Activated CD4-positive, alpha-beta T cell treated with anti-CD3 and anti-CD28 coated beads for 1 hour (primary cell): Measurements from ENCODE around the gene ZNF358.

Experiments used
- DNase-seq: peaks from one replicate; pipeline ENCODE4 v3.0.0-alpha.2; 2020

ZNF358 gene

DNA sequence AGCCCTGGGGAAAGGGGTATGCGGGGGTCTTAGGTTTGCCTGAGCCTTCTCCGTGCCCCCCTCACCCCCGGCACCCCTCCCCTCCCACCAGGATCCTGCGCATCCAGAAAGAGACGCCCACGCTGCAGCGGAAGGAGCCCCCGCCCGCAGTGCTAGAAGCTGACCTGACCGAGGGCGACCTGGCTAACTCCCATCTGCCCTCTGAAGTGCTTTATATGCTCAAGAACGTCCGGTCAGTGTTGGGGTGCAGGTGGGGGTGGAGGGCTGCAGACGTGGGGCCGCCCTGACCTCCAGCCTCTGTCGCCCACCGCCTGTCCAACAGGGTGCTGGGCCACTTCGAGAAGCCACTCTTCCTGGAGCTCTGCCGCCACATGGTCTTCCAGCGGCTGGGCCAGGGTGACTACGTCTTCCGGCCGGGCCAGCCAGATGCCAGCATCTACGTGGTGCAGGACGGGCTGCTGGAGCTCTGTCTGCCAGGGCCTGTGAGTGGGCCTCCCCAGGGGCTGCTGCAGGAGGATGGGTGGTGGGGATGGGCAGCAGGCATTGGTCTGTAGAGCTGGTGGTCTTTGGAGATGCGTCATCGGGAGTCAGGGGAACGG, 24.0 kb downstream of the ZNF358 start:
- DNase-seq: no peak

DNA sequence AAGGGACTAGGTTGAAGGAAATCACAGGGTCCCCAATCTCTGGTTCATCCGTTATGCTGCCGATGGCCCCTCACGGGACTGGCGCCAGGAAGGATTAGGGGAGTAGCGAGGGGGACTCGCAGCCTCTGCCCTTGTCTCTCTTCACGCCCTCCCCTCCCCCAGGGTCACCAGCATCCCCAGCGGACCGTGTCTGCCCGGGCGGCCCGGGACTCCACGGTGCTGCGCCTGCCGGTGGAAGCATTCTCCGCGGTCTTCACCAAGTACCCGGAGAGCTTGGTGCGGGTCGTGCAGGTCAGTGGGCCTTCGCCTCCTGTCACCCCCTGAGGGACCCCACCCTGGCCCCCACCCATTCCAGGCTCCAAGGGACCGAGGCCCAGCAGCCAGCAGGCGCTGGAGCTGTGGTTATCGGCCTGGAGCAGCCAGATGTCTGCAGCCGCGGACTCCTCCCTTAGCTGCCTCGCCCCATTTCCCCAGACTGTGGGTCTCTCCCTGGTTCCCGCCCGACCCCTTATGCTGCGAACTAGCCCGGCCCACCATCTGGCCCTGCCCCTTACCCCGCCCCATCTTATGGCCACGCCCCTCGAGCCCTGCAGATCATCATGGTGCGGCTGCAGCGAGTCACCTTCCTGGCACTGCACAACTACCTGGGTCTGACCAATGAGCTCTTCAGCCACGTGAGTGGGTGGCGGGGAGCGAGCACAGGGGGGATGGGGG, 25.0 kb downstream of the ZNF358 start:
- no peak for DNase-seq

DNA sequence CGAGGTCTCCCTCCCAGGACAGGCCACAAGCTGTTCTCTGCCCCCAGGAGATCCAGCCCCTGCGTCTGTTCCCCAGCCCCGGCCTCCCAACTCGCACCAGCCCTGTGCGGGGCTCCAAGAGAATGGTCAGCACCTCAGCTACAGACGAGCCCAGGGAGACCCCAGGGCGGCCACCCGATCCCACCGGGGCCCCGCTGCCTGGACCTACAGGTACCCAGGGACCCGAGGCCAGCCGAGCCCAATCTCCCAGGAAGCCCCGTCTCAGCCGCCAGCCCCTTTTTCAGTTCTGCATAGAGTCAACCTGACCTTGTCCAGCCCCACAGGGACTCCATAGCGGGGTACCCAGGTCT, 25.5 kb downstream of the ZNF358 start:
- no peak for DNase-seq

DNA sequence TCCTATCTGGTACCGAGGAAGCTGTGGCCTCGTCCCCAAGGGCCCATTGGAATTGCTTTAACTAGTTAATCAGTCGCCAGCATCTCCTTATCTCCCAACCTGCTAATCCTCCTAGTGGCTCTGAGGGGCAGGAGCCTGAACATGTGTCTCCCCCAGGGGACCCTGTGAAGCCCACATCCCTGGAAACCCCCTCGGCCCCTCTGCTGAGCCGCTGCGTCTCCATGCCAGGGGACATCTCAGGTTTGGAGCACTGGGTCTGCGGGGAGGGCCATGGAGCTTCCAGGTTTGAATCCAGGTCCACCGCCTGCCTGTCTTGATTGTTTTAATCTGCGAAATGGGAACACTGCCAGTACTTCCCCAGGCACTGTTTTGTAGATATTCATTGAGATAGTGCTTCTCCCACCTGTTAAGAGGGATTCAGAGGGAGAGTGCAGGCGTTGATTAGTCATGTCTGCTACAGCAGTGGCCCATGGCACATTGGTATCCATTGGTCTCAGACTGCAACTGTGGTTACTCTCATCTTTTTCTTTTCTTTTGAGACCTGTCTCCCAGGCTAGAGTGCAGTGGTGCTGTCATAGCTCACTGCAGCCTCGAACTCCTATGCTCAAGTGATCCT, 26.0 kb downstream of the ZNF358 start:
- no peak for DNase-seq

DNA sequence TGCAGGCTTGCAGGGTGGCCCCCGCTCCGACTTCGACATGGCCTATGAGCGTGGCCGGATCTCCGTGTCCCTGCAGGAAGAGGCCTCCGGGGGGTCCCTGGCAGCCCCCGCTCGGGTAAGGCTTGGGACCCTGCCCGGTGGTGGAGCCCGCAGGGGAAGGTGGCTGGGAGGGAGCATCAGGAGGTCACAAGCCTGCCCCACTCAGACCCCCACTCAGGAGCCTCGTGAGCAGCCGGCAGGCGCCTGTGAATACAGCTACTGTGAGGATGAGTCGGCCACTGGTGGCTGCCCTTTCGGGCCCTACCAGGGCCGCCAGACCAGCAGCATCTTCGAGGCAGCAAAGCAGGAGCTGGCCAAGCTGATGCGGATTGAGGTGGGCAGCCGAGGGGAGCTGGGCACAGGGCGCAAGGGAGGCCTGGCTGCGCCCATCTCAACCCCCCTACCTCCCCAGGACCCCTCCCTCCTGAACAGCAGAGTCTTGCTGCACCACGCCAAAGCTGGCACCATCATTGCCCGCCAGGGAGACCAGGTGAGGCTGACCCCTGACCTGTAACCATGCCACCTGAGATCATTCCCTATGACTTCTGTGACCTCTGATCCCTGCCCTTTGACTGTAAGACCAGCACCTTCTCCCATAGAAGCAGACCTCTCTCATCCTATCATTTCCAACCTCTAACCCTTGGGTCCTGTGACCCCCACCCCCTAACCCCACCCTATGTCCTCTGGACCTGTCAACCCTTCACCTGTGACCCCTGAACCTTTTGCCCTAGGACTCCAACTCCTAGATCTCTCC, 26.8 kb downstream of the ZNF358 start:
- no peak for DNase-seq

DNA sequence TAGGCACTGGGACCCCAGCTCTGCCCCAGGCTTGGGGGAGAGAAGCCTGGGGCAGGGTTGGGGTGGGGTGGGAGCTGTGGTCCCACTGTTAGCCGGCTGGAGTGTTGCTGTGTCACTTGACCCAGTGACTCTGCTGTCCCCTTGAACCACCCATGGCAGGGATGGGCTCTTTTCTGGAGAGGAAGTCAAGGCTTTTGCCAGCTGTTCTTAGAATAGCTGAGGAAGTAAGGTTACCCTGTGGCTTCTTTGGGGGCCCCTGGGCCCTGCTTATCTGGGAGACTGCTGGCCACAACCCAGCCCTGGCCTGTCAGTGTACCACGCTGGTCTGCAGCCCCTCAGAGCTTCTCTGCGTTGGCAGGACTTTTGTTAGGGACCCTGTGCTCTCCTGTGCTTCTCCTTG, 28.7 kb downstream of the ZNF358 start:
- no peak for DNase-seq

DNA sequence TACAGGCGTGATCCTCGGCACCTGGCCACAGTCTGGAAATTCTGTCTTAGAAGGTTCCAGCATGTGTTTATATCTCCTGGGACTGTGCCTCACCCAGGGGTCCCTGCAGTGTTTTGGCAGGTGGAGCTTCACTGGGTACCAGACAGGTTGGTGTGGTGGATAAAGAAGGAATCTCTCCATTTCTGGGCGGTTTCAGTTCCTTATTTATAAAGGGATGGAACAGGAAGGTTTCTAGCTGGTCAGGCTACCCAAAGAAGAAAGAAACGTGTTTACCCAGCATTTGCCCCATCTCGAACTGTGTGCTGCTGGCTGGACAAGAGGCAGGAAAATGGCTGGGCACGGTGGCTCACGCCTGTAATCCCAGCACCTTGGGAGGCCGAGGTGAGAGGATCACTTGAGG, 29.4 kb downstream of the ZNF358 start:
- no peak for DNase-seq

DNA sequence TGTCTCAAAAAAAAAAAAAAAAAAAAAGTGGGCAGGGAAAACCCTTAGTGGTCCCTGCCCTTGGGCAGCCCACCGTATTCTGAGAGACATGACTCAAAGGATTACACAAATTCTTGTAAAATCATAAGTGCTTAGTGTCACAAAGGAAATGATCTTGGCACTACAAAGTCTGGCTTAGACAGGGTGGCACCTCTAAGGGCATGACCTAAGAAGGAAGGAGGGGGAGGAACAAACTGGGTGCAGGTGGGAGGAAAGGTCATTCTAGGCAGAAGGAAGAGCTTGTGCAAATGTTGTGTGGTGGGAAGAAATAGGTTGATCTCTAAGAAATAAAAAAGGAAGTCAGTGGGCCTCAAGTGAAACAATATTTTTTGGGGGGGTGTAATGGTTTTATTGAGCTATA, 30.0 kb downstream of the ZNF358 start:
- no peak for DNase-seq

DNA sequence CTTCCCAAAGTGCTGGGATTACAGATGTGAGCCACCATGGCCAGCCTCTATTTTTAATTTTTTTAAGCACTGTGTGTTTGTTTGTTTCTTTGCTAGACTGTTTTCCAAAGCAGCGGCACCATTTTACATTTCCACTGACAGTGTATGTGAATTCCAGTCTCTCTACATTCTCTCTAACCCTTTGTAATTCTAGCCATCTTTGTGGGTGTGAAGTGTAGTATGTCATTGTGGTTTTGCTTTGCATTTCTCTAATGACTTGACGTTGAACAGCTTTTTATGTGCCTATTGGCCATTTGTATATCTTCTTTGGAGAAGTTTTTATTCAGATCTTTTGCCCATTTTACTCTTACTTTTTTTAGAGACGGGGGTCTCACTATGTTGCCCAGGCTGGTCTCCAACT, 31.3 kb downstream of the ZNF358 start:
- no peak for DNase-seq

DNA sequence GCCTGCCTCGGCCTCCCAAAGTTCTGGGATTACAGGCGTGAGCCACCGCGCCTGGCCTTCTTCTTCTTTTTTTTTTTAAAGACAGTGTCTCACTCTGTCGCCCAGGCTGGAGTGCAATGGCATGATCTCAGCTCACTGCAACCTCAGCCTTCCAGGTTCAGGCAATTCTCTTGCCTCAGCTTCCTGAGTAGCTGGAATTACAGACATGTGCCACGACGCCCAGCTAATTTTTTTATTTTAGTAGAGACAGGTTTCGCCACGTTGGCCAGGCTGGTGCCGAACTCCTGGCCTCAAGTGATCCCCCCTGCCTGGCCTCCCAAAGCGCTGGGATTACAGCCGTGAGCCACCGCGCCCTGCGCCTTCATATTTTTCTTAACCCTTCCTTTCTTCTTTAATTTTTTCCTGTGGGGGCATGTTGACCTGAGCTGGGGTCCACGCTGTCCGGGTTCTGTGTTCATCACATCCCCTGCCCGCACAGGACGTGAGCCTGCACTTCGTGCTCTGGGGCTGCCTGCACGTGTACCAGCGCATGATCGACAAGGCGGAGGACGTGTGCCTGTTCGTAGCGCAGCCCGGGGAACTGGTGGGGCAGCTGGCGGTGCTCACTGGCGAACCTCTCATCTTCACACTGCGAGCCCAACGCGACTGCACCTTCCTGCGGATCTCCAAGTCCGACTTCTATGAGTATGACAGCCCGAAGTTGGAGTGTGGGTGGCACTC, 33.7 kb downstream of the ZNF358 start:
- no peak for DNase-seq

DNA sequence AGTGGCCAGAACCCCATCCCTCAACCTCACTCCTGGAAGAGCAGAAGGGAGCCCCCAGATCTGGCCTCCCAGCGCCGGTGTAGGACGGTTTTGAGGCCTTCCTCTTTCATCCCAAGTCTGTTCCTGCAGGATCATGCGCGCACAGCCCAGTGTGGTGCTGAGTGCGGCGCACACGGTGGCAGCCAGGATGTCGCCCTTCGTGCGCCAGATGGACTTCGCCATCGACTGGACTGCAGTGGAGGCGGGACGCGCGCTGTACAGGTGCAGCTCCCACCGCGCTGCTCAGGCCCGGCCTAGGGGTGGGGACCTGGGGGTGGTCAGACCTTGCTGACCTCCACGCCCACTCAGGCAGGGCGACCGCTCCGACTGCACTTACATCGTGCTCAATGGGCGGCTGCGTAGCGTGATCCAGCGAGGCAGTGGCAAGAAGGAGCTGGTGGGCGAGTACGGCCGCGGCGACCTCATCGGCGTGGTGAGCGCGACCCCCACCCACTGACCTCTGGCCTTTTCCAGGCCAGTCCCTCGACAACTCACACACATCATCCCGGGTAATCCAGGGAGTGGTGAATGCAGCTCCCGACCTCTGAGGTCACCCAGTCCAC, 34.4 kb downstream of the ZNF358 start:
- DNase-seq: no peak

DNA sequence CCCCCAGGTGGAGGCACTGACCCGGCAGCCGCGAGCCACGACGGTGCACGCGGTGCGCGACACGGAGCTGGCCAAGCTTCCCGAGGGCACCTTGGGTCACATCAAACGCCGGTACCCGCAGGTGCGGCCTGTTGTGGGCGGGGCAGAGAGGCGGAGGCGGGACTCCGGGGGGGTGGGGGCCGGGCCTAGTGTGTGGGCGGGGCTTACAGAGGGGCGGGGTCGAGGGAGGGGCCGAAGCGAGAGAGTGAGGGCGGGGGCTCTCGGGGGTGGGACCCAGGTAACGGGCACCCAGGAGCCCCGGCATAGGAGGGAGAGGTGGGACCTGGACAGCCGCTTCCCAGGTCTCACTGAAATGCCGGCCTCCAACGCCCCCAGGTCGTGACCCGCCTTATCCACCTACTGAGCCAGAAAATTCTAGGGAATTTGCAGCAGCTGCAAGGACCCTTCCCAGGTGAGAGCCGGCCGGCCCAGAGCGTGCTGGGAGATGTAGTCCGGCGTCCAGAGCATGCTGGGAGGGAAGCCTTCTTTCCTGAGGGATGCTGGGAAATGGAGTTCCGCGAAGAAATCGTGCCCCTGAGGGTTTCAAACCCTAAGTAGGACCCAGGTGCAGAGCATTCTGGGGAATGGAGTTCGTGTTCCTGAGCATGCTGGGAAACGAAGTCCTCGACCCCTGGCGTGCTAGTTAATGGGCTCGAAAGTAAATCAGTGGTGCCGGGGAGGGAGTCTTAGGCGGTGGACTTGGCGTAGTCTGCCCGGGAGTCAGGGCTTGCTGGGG, 35.3 kb downstream of the ZNF358 start:
- DNase-seq: no peak

DNA sequence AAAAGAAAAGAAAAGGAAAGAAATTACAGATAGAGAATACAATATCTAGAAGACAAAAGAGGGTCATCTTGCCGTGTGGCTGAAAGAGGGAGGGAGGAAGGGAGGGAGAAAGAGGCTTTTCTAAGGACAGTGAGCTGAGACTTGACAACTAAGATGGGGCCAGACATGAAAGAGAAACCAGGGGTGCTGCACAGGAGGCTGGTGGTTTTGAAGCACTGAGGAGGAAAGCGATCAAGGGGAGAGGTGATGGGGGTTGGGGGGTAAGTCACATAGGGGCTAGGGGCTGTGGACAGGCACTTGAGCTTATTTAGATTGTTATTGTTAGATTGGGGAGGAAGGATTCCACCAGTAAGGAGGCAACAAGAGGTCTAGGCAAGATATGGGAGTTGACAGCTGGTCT, 36.9 kb downstream of the ZNF358 start:
- DNase-seq: no peak

DNA sequence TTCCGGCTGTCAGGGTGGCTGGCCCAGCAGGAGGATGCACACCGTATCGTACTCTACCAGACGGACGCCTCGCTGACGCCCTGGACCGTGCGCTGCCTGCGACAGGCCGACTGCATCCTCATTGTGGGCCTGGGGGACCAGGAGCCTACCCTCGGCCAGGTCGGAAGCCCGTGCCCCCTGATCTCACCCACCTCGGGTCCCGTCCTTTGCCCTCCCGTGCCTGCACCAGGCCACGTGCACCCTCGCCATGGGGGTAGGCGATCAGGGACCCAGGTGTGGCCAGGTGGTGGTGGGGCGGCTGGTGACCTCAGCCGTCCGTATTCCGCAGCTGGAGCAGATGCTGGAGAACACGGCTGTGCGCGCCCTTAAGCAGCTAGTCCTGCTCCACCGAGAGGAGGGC, 38.7 kb downstream of the ZNF358 start:
- no peak for DNase-seq

DNA sequence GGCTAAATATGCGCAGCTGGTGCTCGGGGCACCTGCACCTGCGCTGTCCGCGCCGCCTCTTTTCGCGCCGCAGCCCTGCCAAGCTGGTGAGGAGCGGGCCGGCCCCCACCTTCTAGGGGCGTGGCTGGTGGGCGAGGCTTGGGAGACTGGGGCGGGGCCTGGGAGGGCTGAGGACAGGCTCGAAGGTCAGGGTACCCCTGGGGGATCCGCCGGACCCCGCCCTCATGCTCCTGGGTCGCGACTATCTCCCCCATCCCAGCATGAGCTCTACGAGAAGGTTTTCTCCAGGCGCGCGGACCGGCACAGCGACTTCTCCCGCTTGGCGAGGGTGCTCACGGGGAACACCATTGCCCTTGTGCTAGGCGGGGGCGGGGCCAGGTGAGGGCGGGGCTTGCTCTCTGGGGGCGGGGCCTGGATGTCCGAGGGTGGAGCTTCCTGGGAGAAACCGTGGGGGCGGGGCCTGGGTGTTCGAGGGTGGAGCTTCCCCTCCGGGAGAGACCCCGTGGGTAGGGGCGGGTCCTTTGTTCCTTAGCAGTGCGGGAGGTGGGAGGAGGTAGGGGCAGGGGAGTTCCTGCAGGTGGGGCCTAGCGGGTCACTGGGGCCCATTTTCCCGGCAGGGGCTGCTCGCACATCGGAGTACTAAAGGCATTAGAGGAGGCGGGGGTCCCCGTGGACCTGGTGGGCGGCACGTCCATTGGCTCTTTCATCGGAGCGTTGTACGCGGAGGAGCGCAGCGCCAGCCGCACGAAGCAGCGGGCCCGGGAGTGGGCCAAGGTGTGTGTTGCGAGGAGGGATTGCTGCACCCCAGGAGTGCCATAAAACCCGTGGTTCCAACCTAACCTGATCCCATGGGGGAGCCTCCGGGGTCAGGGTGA, 39.3 kb downstream of the ZNF358 start:
- DNase-seq: no peak

DNA sequence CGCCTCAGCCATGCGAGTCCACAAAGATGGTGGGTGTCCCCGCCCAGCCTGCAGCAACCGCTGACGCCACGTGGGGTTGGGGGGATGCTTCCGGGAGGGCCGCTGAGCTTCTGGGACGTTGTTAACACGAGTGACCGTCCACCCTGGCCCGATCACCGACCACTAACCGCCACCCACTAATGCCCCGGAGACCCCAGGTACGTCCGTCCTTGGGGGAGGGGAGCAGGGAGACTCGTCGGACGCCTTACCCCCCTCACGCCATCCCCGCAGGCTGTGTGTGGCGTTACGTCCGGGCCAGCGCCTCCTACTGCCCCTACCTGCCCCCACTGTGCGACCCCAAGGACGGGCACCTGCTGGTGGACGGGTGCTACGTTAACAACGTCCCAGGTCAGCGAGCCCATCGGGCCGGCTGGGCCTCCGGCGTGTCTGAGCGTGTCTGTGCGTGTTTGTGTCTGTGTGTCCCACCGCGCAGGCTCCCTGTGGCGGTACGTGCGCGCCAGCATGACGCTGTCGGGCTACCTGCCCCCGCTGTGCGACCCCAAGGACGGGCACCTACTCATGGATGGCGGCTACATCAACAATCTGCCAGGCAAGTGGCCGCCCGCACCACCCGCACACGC, 40.9 kb downstream of the ZNF358 start:
- no peak for DNase-seq

DNA sequence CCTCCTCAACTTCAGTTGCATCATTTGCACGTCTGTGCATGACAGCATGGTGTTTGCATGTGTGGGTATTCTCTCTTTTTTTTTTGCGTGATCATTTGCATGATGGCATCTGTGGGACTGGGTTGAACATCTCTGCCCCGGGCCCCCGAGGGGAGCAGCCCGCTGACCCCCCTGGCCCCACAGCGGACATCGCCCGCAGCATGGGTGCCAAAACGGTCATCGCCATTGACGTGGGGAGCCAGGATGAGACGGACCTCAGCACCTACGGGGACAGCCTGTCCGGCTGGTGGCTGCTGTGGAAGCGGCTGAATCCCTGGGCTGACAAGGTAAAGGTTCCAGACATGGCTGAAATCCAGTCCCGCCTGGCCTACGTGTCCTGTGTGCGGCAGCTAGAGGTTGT, 42.8 kb downstream of the ZNF358 start:
- no peak for DNase-seq

DNA sequence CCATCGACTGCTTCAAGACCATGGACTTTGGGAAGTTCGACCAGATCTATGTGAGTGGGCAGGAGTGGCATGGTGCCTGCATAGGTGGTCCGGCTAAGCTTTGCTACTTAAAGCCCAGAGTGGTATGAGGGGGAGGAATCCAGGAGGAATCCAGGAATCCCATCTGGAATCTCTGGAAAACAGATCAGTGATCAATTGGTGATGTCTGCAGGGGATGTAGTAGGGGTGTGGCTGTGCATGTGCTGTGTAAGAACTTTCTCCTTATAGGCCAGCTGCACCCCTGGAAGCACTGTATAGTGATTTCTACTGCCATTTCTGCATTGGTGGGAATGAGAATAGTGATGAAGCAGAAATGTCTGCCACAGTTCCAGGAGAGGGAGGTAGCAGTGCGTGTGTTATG, 43.2 kb downstream of the ZNF358 start:
- no peak for DNase-seq

DNA sequence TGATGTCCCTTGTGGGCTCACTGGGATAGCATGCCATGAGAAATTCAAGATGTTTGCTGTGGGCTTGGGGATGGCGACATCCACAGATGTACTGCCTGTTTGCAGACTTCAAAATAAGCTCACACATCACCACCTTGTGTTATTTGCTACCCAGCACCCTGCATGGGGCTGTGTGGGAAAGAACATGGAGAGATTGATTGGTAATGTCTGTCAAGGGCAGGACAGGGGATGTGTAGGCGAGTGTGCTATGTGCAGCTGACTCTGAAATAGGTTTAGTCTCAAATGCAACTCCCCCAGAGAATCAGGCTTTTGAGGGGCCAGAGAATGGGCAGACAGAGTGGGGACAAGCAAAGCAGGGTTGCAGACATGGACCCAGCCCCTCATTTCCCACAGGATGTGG, 44.4 kb downstream of the ZNF358 start:
- DNase-seq: no peak

DNA sequence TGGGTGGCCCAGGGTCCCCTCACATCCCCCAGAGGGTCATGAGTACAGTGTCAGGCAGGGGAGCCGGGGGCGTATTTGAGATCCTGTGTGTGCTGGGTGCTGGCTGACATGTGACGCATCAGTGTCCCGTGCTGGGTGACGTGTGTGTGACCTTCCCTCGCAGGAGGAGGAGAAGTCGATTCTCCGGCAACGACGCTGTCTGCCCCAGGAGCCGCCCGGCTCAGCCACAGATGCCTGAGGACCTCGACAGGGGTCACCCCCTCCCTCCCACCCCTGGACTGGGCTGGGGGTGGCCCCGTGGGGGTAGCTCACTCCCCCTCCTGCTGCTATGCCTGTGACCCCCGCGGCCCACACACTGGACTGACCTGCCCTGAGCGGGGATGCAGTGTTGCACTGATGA, 45.4 kb downstream of the ZNF358 start:
- no peak for DNase-seq
